Astrocyte (in vitro differentiated cells and primary cell): ENCODE measurements around the gene KLK3. TPM values are rescaled to one million over a fixed set of nuclear protein-coding genes. Genes with fewer than 3 reads are reported as not detected.

Source experiments
- DNase-seq: peaks from one replicate; pipeline ENCODE4 v3.0.0-alpha.2; 2010; ENCODE audit warnings: low read depth
- FAIRE-seq: peaks from 2 replicates; lab custom pipeline; 2011; peaks lifted over from hg19 to GRCh38; lab: Jason Lieb, UNC
- H2AFZ ChIP-seq: 2 replicates; pipeline ENCODE4 v1.6.0; 2012; ENCODE audit warnings: low read depth, low read length, inconsistent platforms
- H3K27ac ChIP-seq: 2 replicates; pipeline ENCODE4 v1.5.1; 2011; ENCODE audit warnings: low read depth, low read length, inconsistent platforms
- H3K27me3 ChIP-seq: 2 replicates; pipeline ENCODE4 v1.6.0; 2011; ENCODE audit warnings: low read length, inconsistent platforms; ENCODE audit not compliant: insufficient read depth
- H3K36me3 ChIP-seq: 2 replicates; pipeline ENCODE4 v1.5.1; 2011; ENCODE audit warnings: low read length, inconsistent platforms; ENCODE audit not compliant: insufficient read depth
- H3K4me1 ChIP-seq: 2 replicates; pipeline ENCODE4 v1.5.1; 2011; ENCODE audit warnings: low read length, inconsistent platforms; ENCODE audit not compliant: insufficient read depth
- H3K4me2 ChIP-seq: 2 replicates; pipeline ENCODE4 v1.6.0; 2012; ENCODE audit warnings: low read length, inconsistent platforms
- H3K4me3 ChIP-seq: 2 replicates; pipeline ENCODE4 v1.5.1; 2011; ENCODE audit warnings: low read depth, mild to moderate bottlenecking, low read length, inconsistent platforms; ENCODE audit not compliant: insufficient read depth
- H3K79me2 ChIP-seq: 2 replicates; pipeline ENCODE4 v1.6.0; 2012; ENCODE audit warnings: mild to moderate bottlenecking, low read length, inconsistent platforms; ENCODE audit not compliant: insufficient read depth
- H3K9ac ChIP-seq: 2 replicates; pipeline ENCODE4 v1.6.0; 2012; ENCODE audit warnings: mild to moderate bottlenecking, low read length, inconsistent platforms
- H3K9me3 ChIP-seq: 2 replicates; pipeline ENCODE4 v1.5.1; 2012; ENCODE audit warnings: low read depth, mild to moderate bottlenecking, low read length, inconsistent platforms; ENCODE audit not compliant: insufficient read depth
- H4K20me1 ChIP-seq: 2 replicates; pipeline ENCODE4 v1.6.0; 2012; ENCODE audit warnings: low read length, inconsistent platforms; ENCODE audit not compliant: insufficient read depth
- H3K27ac Mint-ChIP-seq: one replicate; pipeline ENCODE4 v1.8.0; 2021; ENCODE audit warnings: mild to moderate bottlenecking, mixed read lengths; ENCODE audit not compliant: unreplicated experiment
- H3K27me3 Mint-ChIP-seq: one replicate; pipeline ENCODE4 v1.8.0; 2021; ENCODE audit warnings: low read depth, mixed read lengths; ENCODE audit not compliant: unreplicated experiment
- H3K36me3 Mint-ChIP-seq: one replicate; pipeline ENCODE4 v1.8.0; 2021; ENCODE audit warnings: low read depth, mixed read lengths; ENCODE audit not compliant: unreplicated experiment
- H3K4me1 Mint-ChIP-seq: one replicate; pipeline ENCODE4 v1.8.0; 2021; ENCODE audit warnings: low read depth, mixed read lengths; ENCODE audit not compliant: unreplicated experiment
- H3K4me3 Mint-ChIP-seq: one replicate; pipeline ENCODE4 v1.8.0; 2021; ENCODE audit warnings: mild to moderate bottlenecking, moderate library complexity, mixed read lengths; ENCODE audit not compliant: unreplicated experiment
- H3K9me3 Mint-ChIP-seq: one replicate; pipeline ENCODE4 v1.8.0; 2021; ENCODE audit warnings: mild to moderate bottlenecking, mixed read lengths; ENCODE audit not compliant: unreplicated experiment
- EZH2 ChIP-seq: IDR thresholded peaks from 2 replicates; pipeline ENCODE4 v1.6.1; 2012; ENCODE audit warnings: mild to moderate bottlenecking, low read length, inconsistent platforms; ENCODE audit not compliant: insufficient read depth
- total RNA-seq: library from RNA; stranded (reverse); gene quantifications from 2 replicates; pipeline ENCODE4 v1.2.1, GENCODE V29; 2021
- TF ChIP-seq, protein P1 (sequence below): IDR thresholded peaks from 2 replicates; pipeline ENCODE4 v1.5.1; 2011; ENCODE audit warnings: low read depth, mild to moderate bottlenecking, inconsistent platforms, low read length, moderate library complexity; ENCODE audit not compliant: insufficient read depth

Gene KLK3
- total RNA-seq, 1 donor from 2014 or later = not detected

DNA sequence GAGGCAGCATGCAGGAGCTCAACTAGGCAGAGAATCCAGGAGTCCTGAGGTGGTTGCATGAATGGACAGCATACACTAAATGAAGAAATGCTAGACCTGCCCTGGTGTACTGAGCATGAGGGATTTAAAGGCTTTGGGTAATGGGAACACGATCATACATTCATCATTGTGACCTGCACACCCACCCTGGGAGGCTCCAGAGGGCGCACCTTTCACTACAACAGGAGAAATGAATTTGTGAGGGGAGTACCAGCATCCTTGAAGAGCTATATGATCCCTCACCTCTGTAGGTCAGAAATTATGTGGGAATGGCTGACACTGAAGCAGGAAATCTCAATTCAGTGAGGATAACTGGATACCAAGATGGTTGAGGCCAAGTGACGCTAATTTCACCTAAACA is 27.5 kb downstream of the KLK3 start:
- no peak overlapping the region for H3K27ac Mint-ChIP-seq
- no peaks in the 10 kb centered on the region for H3K79me2 ChIP-seq
- TF ChIP-seq, protein P1, sequence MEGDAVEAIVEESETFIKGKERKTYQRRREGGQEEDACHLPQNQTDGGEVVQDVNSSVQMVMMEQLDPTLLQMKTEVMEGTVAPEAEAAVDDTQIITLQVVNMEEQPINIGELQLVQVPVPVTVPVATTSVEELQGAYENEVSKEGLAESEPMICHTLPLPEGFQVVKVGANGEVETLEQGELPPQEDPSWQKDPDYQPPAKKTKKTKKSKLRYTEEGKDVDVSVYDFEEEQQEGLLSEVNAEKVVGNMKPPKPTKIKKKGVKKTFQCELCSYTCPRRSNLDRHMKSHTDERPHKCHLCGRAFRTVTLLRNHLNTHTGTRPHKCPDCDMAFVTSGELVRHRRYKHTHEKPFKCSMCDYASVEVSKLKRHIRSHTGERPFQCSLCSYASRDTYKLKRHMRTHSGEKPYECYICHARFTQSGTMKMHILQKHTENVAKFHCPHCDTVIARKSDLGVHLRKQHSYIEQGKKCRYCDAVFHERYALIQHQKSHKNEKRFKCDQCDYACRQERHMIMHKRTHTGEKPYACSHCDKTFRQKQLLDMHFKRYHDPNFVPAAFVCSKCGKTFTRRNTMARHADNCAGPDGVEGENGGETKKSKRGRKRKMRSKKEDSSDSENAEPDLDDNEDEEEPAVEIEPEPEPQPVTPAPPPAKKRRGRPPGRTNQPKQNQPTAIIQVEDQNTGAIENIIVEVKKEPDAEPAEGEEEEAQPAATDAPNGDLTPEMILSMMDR = no peak
- TF ChIP-seq EZH2 = no peak
- H3K9me3 ChIP-seq = no peaks in the 10 kb centered on the region
- no peak overlapping the region for H3K4me3 ChIP-seq
- no peak overlapping the region for H3K27ac ChIP-seq
- no peaks in the 10 kb centered on the region for H3K27me3 ChIP-seq
- H3K9ac ChIP-seq = no peak overlapping the region
- no peaks in the 10 kb centered on the region for H3K4me1 ChIP-seq
- DNase-seq (no peak), FAIRE-seq (no peak)
- no peaks in the 10 kb centered on the region for H4K20me1 ChIP-seq
- no peak overlapping the region for H2AFZ ChIP-seq
- H3K36me3 ChIP-seq = no peaks in the 10 kb centered on the region
- H3K27me3 Mint-ChIP-seq = peaks cover 25% of the 10 kb centered on the region
- no peaks in the 10 kb centered on the region for H3K36me3 Mint-ChIP-seq
- no peak overlapping the region for H3K4me2 ChIP-seq
- H3K4me1 Mint-ChIP-seq = no peaks in the 10 kb centered on the region
- H3K9me3 Mint-ChIP-seq = peaks cover 13% of the 10 kb centered on the region
- no peak overlapping the region for H3K4me3 Mint-ChIP-seq

DNA sequence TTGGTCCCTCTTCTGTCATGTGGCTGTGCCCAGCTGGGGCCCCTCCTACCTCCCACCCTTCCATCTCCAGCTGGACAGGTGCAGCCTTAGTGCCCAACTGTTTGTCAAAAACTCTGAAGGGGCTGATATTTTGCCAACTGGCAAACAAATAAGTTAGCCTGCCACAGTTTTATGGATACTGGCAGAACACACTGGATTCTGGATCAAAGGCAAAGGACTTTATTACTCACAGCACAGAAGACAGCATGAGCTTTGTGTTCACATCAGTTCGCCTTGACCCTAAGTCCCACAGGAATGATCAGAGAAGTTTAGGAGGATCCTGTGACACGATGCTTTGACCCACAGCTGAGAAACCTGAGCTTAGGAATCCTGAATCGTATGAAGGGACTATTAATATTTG is 34.9 kb downstream of the KLK3 start:
- FAIRE-seq = no peak
- no peaks in the 10 kb centered on the region for H3K4me1 ChIP-seq

More for the DNA sequence above, 34.9 kb downstream of the KLK3 start:
- H3K27me3 ChIP-seq = no peaks in the 10 kb centered on the region
- no peak overlapping the region for H3K4me2 ChIP-seq
- no peak overlapping the region for H3K4me3 Mint-ChIP-seq
- H3K27ac Mint-ChIP-seq = no peak overlapping the region
- no peak overlapping the region for H3K9ac ChIP-seq
- no peaks in the 10 kb centered on the region for H4K20me1 ChIP-seq
- H3K36me3 Mint-ChIP-seq = no peaks in the 10 kb centered on the region
- peaks cover 19% of the 10 kb centered on the region for H3K9me3 Mint-ChIP-seq
- DNase-seq = no peak
- no peaks in the 10 kb centered on the region for H3K79me2 ChIP-seq
- H2AFZ ChIP-seq = no peak overlapping the region
- H3K27ac ChIP-seq = no peak overlapping the region
- TF ChIP-seq, protein P1 = no peak
- TF ChIP-seq EZH2 = no peak
- H3K4me1 Mint-ChIP-seq = no peaks in the 10 kb centered on the region
- H3K9me3 ChIP-seq = no peaks in the 10 kb centered on the region
- H3K36me3 ChIP-seq = no peaks in the 10 kb centered on the region
- H3K27me3 Mint-ChIP-seq = peaks cover 12% of the 10 kb centered on the region
- no peak overlapping the region for H3K4me3 ChIP-seq
